Neural cell (in vitro differentiated cells): ENCODE measurements around the gene WDR35. TPM values are rescaled to one million over a fixed set of nuclear protein-coding genes. Genes with fewer than 3 reads are reported as not detected.

Experiments used
- H2AFZ ChIP-seq: fragments of 200-600, 300-800 bp; sonication (generic), shearing (Covaris generic); 2 replicates; pipeline ENCODE4 v1.6.0; 2014; ENCODE audit warnings: low read depth, mild to moderate bottlenecking, antibody characterized with exemption, low read length, moderate library complexity
- H3F3A ChIP-seq: fragments of 200-600 bp; shearing (Covaris generic); 2 replicates; pipeline ENCODE4 v1.6.1; 2016; ENCODE audit warnings: mild to moderate bottlenecking, moderate library complexity, mixed read lengths, antibody characterized with exemption, low read length; ENCODE audit not compliant: insufficient read depth, poor library complexity, severe bottlenecking
- H3K27ac ChIP-seq: fragments of 200-600, 300-800 bp; sonication (generic), shearing (Covaris generic); 2 replicates; pipeline ENCODE4 v1.5.1; 2014; ENCODE audit warnings: mild to moderate bottlenecking, low read length, moderate library complexity
- H3K27me3 ChIP-seq: fragments of 300-800, 200-600 bp; sonication (generic), shearing (Covaris generic); 2 replicates; pipeline ENCODE4 v1.6.0; 2014; ENCODE audit warnings: mild to moderate bottlenecking, low read depth, low read length, moderate library complexity; ENCODE audit not compliant: insufficient read depth
- H3K36me3 ChIP-seq: fragments of 300-800, 200-600 bp; sonication (generic), shearing (Covaris generic); 2 replicates; pipeline ENCODE4 v1.5.1; 2014; ENCODE audit warnings: mild to moderate bottlenecking, antibody characterized with exemption, low read length, moderate library complexity; ENCODE audit not compliant: insufficient read depth
- H3K4me2 ChIP-seq: fragments of 300-800, 200-600 bp; sonication (generic), shearing (Covaris generic); 2 replicates; pipeline ENCODE4 v1.6.0; 2014; ENCODE audit warnings: mild to moderate bottlenecking, low read length
- H3K4me3 ChIP-seq: fragments of 300-800, 200-600 bp; sonication (generic), shearing (Covaris generic); 2 replicates; pipeline ENCODE4 v1.5.1; 2014; ENCODE audit warnings: mild to moderate bottlenecking, low read length, moderate library complexity
- H3K79me2 ChIP-seq: fragments of 200-600 bp; shearing (Covaris generic); replicated peaks from 2 replicates; pipeline ENCODE4 v1.6.0; 2014; ENCODE audit warnings: mild to moderate bottlenecking, low read length, moderate library complexity; ENCODE audit not compliant: insufficient read depth
- H3K9ac ChIP-seq: fragments of 300-800, 200-600 bp; sonication (generic), shearing (Covaris generic); 2 replicates; pipeline ENCODE4 v1.6.1; 2016; ENCODE audit warnings: mild to moderate bottlenecking, low read length, mixed read lengths
- H3K9me2 ChIP-seq: fragments of 200-600 bp; shearing (Covaris generic); 2 replicates; pipeline ENCODE4 v1.6.1; 2016; ENCODE audit warnings: mild to moderate bottlenecking, low read length, mixed read lengths; ENCODE audit not compliant: insufficient read depth
- H3K9me3 ChIP-seq: fragments of 200-600, 300-800 bp; sonication (generic), shearing (Covaris generic); 2 replicates; pipeline ENCODE4 v1.6.1; 2016; ENCODE audit warnings: mild to moderate bottlenecking, mixed run types, low read length, moderate library complexity, mixed read lengths
- H4K20me1 ChIP-seq: fragments of 200-600 bp; shearing (Covaris generic); 2 replicates; pipeline ENCODE4 v1.6.1; 2016; ENCODE audit warnings: mild to moderate bottlenecking, mixed run types; ENCODE audit not compliant: insufficient read depth
- EP300 ChIP-seq: fragments of 450-650 bp; conservative IDR thresholded peaks from 2 replicates; pipeline ENCODE4 v1.6.1; 2014; ENCODE audit warnings: antibody characterized with exemption, mild to moderate bottlenecking, moderate library complexity; ENCODE audit not compliant: poor library complexity, severe bottlenecking
- EZH2 ChIP-seq: fragments of 200-600, 300-800 bp; shearing (Covaris generic), sonication (generic); IDR thresholded peaks from 2 replicates; pipeline ENCODE4 v1.6.1; 2014; ENCODE audit warnings: antibody characterized with exemption, low read length, borderline replicate concordance, mild to moderate bottlenecking; ENCODE audit not compliant: insufficient read depth, poor library complexity, severe bottlenecking
- MXI1 ChIP-seq: fragments of 450-650 bp; conservative IDR thresholded peaks from 2 replicates; pipeline ENCODE4 v1.6.1; 2014; ENCODE audit warnings: antibody characterized with exemption, mild to moderate bottlenecking; ENCODE audit not compliant: poor library complexity, severe bottlenecking
- POLR2AphosphoS5 ChIP-seq: IDR thresholded peaks from 2 replicates; pipeline ENCODE4 v1.6.1; 2012
- RAD21 ChIP-seq: fragments of 450-650 bp; conservative IDR thresholded peaks from 2 replicates; pipeline ENCODE4 v1.6.1; 2014; ENCODE audit warnings: antibody characterized with exemption, mild to moderate bottlenecking, moderate library complexity
- SMC3 ChIP-seq: fragments of 450-650 bp; conservative IDR thresholded peaks from 2 replicates; pipeline ENCODE4 v1.6.1; 2014; ENCODE audit warnings: antibody characterized with exemption, mild to moderate bottlenecking, moderate library complexity; ENCODE audit not compliant: poor library complexity
- TAF1 ChIP-seq: IDR thresholded peaks from 2 replicates; pipeline ENCODE4 v1.6.1; 2012; ENCODE audit warnings: low read depth
- polyA plus RNA-seq: library from polyadenylated mRNA; depleted of rRNA; stranded (reverse); fragments of >200 nt; gene quantifications from 2 replicates; pipeline ENCODE4 v1.2.3, GENCODE V29; 2014
- TF ChIP-seq, protein P1 (sequence below): fragments of 450-650 bp; IDR thresholded peaks from 2 replicates; pipeline ENCODE4 v1.5.1; 2014; ENCODE audit warnings: antibody characterized with exemption, mild to moderate bottlenecking, moderate library complexity; ENCODE audit not compliant: poor library complexity, severe bottlenecking
- TF ChIP-seq, protein P2 (sequence below): IDR thresholded peaks from 2 replicates; pipeline ENCODE4 v1.6.1; 2012; ENCODE audit warnings: borderline replicate concordance

Gene WDR35
- polyA plus RNA-seq, 1 donor from 2014 or later, result 14.2 TPM

DNA sequence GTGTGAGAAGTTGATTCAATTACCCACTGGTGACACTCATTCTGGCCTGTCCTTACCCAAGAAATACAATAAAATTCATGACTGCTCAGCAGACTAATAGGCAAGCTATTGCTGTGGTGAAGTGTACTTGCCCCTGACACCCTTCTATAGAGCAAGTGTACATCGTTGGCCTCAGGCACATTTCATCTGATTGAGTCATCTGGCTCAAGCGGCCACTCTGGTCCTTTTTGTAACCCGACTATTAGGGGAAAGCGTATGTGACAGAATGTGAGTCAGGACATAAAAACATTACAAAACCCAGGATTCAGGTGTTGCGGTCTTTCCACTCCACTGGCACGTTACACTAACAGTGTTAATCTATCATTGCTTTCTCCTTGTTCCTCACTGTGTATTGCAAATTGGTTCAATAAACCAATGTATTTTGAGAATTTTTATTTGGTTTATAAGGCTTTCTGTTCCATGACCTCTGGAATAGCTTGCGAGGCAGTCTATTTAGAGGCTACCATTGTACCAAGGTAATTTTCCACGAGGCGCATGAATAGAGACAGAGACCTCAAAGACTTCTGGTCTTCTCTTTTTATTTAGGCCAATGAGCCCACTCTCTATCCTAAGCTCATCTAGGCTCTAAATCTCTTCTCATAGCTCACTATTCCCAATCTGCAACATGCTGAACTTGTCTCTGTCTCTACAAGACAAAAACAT is 77.9 kb downstream of the WDR35 start:
- TF ChIP-seq POLR2AphosphoS5, result no peak
- no peak for TF ChIP-seq RAD21
- no peak for TF ChIP-seq MXI1
- TF ChIP-seq SMC3, result no peak
- TF ChIP-seq EP300, result no peak
- no peak for TF ChIP-seq EZH2
- TF ChIP-seq, protein P1, sequence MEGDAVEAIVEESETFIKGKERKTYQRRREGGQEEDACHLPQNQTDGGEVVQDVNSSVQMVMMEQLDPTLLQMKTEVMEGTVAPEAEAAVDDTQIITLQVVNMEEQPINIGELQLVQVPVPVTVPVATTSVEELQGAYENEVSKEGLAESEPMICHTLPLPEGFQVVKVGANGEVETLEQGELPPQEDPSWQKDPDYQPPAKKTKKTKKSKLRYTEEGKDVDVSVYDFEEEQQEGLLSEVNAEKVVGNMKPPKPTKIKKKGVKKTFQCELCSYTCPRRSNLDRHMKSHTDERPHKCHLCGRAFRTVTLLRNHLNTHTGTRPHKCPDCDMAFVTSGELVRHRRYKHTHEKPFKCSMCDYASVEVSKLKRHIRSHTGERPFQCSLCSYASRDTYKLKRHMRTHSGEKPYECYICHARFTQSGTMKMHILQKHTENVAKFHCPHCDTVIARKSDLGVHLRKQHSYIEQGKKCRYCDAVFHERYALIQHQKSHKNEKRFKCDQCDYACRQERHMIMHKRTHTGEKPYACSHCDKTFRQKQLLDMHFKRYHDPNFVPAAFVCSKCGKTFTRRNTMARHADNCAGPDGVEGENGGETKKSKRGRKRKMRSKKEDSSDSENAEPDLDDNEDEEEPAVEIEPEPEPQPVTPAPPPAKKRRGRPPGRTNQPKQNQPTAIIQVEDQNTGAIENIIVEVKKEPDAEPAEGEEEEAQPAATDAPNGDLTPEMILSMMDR, result no peak
- TF ChIP-seq TAF1, result no peak
- TF ChIP-seq, protein P2, sequence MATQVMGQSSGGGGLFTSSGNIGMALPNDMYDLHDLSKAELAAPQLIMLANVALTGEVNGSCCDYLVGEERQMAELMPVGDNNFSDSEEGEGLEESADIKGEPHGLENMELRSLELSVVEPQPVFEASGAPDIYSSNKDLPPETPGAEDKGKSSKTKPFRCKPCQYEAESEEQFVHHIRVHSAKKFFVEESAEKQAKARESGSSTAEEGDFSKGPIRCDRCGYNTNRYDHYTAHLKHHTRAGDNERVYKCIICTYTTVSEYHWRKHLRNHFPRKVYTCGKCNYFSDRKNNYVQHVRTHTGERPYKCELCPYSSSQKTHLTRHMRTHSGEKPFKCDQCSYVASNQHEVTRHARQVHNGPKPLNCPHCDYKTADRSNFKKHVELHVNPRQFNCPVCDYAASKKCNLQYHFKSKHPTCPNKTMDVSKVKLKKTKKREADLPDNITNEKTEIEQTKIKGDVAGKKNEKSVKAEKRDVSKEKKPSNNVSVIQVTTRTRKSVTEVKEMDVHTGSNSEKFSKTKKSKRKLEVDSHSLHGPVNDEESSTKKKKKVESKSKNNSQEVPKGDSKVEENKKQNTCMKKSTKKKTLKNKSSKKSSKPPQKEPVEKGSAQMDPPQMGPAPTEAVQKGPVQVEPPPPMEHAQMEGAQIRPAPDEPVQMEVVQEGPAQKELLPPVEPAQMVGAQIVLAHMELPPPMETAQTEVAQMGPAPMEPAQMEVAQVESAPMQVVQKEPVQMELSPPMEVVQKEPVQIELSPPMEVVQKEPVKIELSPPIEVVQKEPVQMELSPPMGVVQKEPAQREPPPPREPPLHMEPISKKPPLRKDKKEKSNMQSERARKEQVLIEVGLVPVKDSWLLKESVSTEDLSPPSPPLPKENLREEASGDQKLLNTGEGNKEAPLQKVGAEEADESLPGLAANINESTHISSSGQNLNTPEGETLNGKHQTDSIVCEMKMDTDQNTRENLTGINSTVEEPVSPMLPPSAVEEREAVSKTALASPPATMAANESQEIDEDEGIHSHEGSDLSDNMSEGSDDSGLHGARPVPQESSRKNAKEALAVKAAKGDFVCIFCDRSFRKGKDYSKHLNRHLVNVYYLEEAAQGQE, result no peak
- Histone ChIP-seq H3K79me2 (no peaks in the 10 kb centered on the region), H3F3A (no peaks in the 10 kb centered on the region), H3K9ac (no peak overlapping the region), H3K4me2 (no peak overlapping the region), H3K27me3 (no peaks in the 10 kb centered on the region), H3K4me3 (no peak overlapping the region), H3K9me3 (no peaks in the 10 kb centered on the region), H3K27ac (no peak overlapping the region), H3K36me3 (no peaks in the 10 kb centered on the region), H4K20me1 (no peaks in the 10 kb centered on the region), H2AFZ (no peak overlapping the region), H3K9me2 (no peaks in the 10 kb centered on the region)

DNA sequence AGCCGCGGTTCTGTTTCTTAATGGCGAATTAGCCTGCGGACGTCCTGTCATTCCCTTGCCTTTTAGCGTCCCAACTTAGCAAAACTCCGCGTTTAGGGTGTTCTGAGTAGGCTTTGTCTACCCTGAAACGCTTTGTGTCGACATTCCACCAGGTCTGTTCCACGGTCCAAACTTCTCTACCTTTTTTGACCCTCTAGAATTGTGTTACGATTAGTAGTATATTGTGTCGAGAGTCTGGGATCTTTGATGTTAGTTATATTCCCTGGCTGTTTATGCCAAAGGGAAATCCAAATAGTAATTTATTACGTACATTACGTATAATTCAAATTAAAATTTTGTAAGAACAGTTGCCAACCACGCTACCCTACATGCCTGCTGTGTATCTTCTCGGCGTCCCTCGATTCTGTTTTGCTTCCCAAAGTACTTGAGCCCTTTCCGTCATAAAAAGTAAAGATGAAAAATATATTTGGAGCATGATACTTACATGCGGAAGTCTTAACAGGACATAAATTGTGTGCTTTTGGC is 87.6 kb downstream of the WDR35 start:
- H2AFZ ChIP-seq, result peak overlapping the region; percentile 88
- H3K27me3 ChIP-seq, result no peaks in the 10 kb centered on the region

More for the DNA sequence above, 87.6 kb downstream of the WDR35 start:
- H3K9me3 ChIP-seq, result no peaks in the 10 kb centered on the region
- peaks cover 3% of the 10 kb centered on the region for H3F3A ChIP-seq
- H3K9me2 ChIP-seq, result no peaks in the 10 kb centered on the region
- TF ChIP-seq MXI1 (no peak), POLR2AphosphoS5 (no peak), EZH2 (no peak), TAF1 (no peak), RAD21 (no peak), EP300 (no peak), SMC3 (no peak)
- TF ChIP-seq, protein P1, result no peak
- TF ChIP-seq, protein P2, result no peak
- H3K79me2 ChIP-seq, result peaks cover 35% of the 10 kb centered on the region
- H3K4me3 ChIP-seq, result peak overlapping the region; percentile 79
- no peaks in the 10 kb centered on the region for H4K20me1 ChIP-seq
- peak overlapping the region; percentile 93 for H3K9ac ChIP-seq
- peak overlapping the region; percentile 99 for H3K27ac ChIP-seq
- H3K36me3 ChIP-seq, result no peaks in the 10 kb centered on the region
- H3K4me2 ChIP-seq, result peak overlapping the region; percentile 70
